Type B pancreatic cell (in vitro differentiated cells): Measurements from ENCODE around the gene DOK6. TPM values are rescaled to one million over a fixed set of nuclear protein-coding genes. Genes with fewer than 3 reads are reported as not detected.

ENCODE experiments used
- DNase-seq: peaks from one replicate; pipeline ENCODE4 v3.0.0; 2021; ENCODE audit warnings: mixed read lengths; ENCODE audit not compliant: unreplicated experiment; ENCODE audit errors: extremely low spot score
- H3K27ac Mint-ChIP-seq: 2 replicates; pipeline ENCODE4 v1.8.0; 2021; ENCODE audit warnings: mild to moderate bottlenecking, mixed read lengths
- H3K27me3 Mint-ChIP-seq: 2 replicates; pipeline ENCODE4 v1.8.0; 2021; ENCODE audit warnings: mixed read lengths
- H3K36me3 Mint-ChIP-seq: 2 replicates; pipeline ENCODE4 v1.8.0; 2021; ENCODE audit warnings: mixed read lengths
- H3K4me1 Mint-ChIP-seq: one replicate; pipeline ENCODE4 v1.8.0; 2021; ENCODE audit warnings: mixed read lengths; ENCODE audit not compliant: unreplicated experiment
- H3K4me3 Mint-ChIP-seq: 2 replicates; pipeline ENCODE4 v1.8.0; 2021; ENCODE audit warnings: mild to moderate bottlenecking, mixed read lengths
- H3K9me3 Mint-ChIP-seq: 2 replicates; pipeline ENCODE4 v1.8.0; 2021; ENCODE audit warnings: mixed read lengths
- CTCF ChIP-seq: fragments of 200-600 bp; sonication (generic); conservative IDR thresholded peaks from 2 replicates; pipeline ENCODE4 v1.5.0; 2021; ENCODE audit warnings: antibody characterized with exemption, mild to moderate bottlenecking
- total RNA-seq: library from RNA; stranded (reverse); gene quantifications from 2 replicates; pipeline ENCODE4 v1.2.1, GENCODE V29; 2021; ENCODE audit warnings: low replicate concordance

DOK6 gene
- total RNA-seq, 1 donor from 2014 or later = 7.3 TPM

DNA sequence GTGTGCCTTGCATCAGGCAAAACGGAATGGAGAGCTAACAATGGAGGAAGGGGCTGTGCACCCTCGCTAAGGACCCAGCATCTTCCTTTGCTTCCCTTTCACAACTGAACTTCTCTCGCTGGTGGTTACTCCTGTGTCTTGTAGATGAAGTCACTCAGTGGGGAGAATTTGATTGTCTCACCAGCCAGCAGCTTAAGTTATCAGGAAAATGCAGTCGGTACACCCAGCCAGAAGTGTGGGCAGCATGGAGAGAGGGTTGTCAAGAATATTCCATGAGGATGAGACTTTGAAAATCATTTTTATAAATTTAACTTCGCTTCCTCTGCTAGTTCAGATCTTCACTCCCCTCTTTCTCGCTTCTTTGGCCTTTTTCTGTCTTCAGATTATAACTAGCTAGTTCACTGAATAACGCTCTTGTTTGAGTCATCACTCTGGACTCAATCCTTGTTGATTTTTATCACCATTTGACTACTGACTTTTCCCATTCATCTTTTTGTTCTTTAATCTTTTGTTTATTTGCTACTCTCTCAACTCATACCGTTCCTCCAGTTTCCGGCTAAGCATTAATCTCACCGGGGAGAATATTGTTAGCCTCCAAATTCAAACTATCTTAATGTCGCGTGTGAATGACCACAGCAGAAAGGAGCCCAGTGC lies 325.3 kb downstream of the DOK6 start:
- H3K27me3 Mint-ChIP-seq = no peaks in the 10 kb centered on the region
- no peak overlapping the region for H3K27ac Mint-ChIP-seq
- H3K36me3 Mint-ChIP-seq = no peaks in the 10 kb centered on the region
- no peak for TF ChIP-seq CTCF
- H3K4me1 Mint-ChIP-seq = peaks cover 10% of the 10 kb centered on the region
- no peak overlapping the region for H3K4me3 Mint-ChIP-seq
- no peak for DNase-seq
- H3K9me3 Mint-ChIP-seq = no peaks in the 10 kb centered on the region

- no peak overlapping the region for H3K27ac Mint-ChIP-seq
- peaks cover 10% of the 10 kb centered on the region for H3K4me1 Mint-ChIP-seq
- no peaks in the 10 kb centered on the region for H3K27me3 Mint-ChIP-seq
- no peak for TF ChIP-seq CTCF
- H3K4me3 Mint-ChIP-seq = no peak overlapping the region
- H3K36me3 Mint-ChIP-seq = no peaks in the 10 kb centered on the region
- no peaks in the 10 kb centered on the region for H3K9me3 Mint-ChIP-seq
- no peak for DNase-seq
Observed at GRCh38 chr18:69727912-69728572, 327.4 kb downstream of the DOK6 start.

DNA sequence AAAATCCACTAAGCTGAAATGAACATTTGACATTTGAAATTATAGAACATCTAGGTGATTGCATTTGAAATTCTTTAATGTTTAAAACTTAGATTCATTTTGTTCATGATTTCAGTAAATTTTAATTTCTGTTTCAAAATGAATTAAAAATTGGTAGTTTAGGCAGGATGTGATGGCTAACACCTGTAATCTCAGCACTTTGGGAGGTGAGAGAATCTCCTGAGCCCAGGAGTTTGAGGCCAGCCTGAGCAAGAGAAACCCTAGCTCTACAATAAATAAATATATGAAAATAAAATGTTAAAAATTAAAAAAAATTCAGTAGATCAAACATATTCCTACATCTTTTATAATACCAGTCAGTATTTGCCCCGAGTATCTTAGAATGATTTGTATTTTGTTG lies 330.0 kb downstream of the DOK6 start:
- DNase-seq = no peak
- H3K4me3 Mint-ChIP-seq = no peak overlapping the region
- H3K27me3 Mint-ChIP-seq = no peaks in the 10 kb centered on the region
- H3K4me1 Mint-ChIP-seq = peaks cover 10% of the 10 kb centered on the region
- no peak overlapping the region for H3K27ac Mint-ChIP-seq
- H3K36me3 Mint-ChIP-seq = no peaks in the 10 kb centered on the region
- no peak for TF ChIP-seq CTCF
- H3K9me3 Mint-ChIP-seq = no peaks in the 10 kb centered on the region

- H3K4me1 Mint-ChIP-seq = no peaks in the 10 kb centered on the region
- no peaks in the 10 kb centered on the region for H3K36me3 Mint-ChIP-seq
Observed at GRCh38 chr18:69734536-69734935, 333.8 kb downstream of the DOK6 start.

DNA sequence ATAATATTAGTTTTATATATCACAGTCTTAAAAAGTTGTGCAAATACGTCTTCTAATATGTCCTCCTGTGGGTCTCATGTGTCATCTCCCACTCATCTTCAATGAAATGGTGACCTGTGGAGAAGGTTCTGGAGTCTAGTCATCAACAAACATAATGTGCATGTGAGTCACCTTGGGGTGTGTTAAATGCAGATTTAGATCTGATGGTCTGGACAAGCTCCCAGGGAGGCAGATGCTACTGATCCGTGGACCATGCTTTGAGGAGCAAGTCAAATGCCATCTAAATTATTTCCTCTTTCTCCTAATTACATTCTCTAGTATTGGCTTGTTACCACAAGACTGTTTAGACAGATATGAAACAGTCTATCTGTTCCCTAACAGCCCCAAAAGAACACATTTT lies 336.0 kb downstream of the DOK6 start:
- DNase-seq = no peak
- no peaks in the 10 kb centered on the region for H3K27me3 Mint-ChIP-seq
- TF ChIP-seq CTCF = no peak
- H3K4me1 Mint-ChIP-seq = no peaks in the 10 kb centered on the region
- no peaks in the 10 kb centered on the region for H3K36me3 Mint-ChIP-seq
- H3K27ac Mint-ChIP-seq = no peak overlapping the region
- no peak overlapping the region for H3K4me3 Mint-ChIP-seq
- H3K9me3 Mint-ChIP-seq = no peaks in the 10 kb centered on the region

More at GRCh38 chr18:69734536-69734935, 333.8 kb downstream of the DOK6 start:
- TF ChIP-seq CTCF = no peak
- H3K27me3 Mint-ChIP-seq = no peaks in the 10 kb centered on the region
- H3K9me3 Mint-ChIP-seq = no peaks in the 10 kb centered on the region
- no peak overlapping the region for H3K4me3 Mint-ChIP-seq
- no peak overlapping the region for H3K27ac Mint-ChIP-seq
- DNase-seq = no peak
